Lower lobe of right lung (tissue), 2 donors: ENCODE measurements around the gene OR2A2. TPM values are rescaled to one million over a fixed set of nuclear protein-coding genes. Genes with fewer than 3 reads are reported as not detected.

ENCODE experiments used
- ATAC-seq, 2 donors: fragments of 200-7000 bp; cut with Tn5 transposase; one replicate each; pipeline ENCODE4 v1.9.1; 2020 to 2022; ENCODE audit warnings: mild to moderate bottlenecking in 2 of 2, moderate library complexity in 2 of 2
- DNase-seq: peaks from one replicate; pipeline ENCODE4 v3.0.0-alpha.2; 2020
- H3K27ac ChIP-seq: fragments of 200-600 bp; one replicate; pipeline ENCODE4 v1.8.0; 2022
- H3K27me3 ChIP-seq: fragments of 200-600 bp; one replicate; pipeline ENCODE4 v1.8.0; 2022; ENCODE audit warnings: low read depth
- H3K36me3 ChIP-seq: fragments of 200-600 bp; one replicate; pipeline ENCODE4 v1.8.0; 2022; ENCODE audit warnings: mild to moderate bottlenecking
- H3K4me1 ChIP-seq: fragments of 200-600 bp; one replicate; pipeline ENCODE4 v1.8.0; 2022
- H3K4me3 ChIP-seq: fragments of 200-600 bp; one replicate; pipeline ENCODE4 v1.8.0; 2022; ENCODE audit warnings: mild to moderate bottlenecking
- H3K9me3 ChIP-seq: fragments of 200-600 bp; one replicate; pipeline ENCODE4 v1.8.0; 2022
- intact Hi-C: fragments of 100-400 bp; cut with DNase I; formaldehyde crosslinking; loops from one replicate; pipeline ENCODE4 v1.11.0; 2022
- total RNA-seq: library from RNA; stranded (reverse); fragmentation: NEBNext Ultra II Directional; extraction: Animal tissue kit (Norgen Biotek cat#: 25700); gene quantifications from one replicate; pipeline ENCODE4 v1.2.1, GENCODE V29; 2021
- TF ChIP-seq, protein P1 (sequence below): fragments of 200-600 bp; IDR thresholded peaks from one replicate; pipeline ENCODE4 v1.8.0; 2022; ENCODE audit warnings: antibody characterized with exemption, mild to moderate bottlenecking
- donor health status: DM: no; HTN: yes; CAD: no; lungs with severe emphysema.

The OR2A2 gene
- total RNA-seq, 1 donor from 2014 or later, result not detected

DNA sequence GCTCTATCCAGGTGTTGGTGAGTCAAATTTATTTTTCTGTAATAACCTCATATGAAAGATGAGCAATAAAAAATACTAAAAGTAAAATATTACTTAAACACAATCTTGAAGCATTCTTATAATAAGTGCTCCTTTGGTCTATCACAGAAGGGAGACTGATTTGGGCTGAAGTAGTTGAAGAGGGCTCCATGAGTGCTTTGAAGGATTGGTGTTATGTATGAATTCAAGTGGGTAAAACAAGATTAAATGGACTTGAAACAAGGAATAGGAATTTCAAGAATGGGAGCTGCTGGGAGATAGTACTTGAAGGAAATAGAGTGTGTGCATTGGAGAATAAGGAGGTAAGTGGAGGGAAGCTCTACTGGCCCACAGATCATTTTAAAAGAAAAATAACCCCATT is 7.3 kb upstream of the OR2A2 start:
- DNase-seq, result no peak
- Histone ChIP-seq H3K27ac (no peak overlapping the region), H3K4me1 (no peaks in the 10 kb centered on the region), H3K36me3 (no peaks in the 10 kb centered on the region), H3K4me3 (no peak overlapping the region), H3K9me3 (no peaks in the 10 kb centered on the region), H3K27me3 (peaks cover 14% of the 10 kb centered on the region)
- peak; percentile 37 to 84 for ATAC-seq
- intact Hi-C loops, result no loop called here
- TF ChIP-seq, protein P1, sequence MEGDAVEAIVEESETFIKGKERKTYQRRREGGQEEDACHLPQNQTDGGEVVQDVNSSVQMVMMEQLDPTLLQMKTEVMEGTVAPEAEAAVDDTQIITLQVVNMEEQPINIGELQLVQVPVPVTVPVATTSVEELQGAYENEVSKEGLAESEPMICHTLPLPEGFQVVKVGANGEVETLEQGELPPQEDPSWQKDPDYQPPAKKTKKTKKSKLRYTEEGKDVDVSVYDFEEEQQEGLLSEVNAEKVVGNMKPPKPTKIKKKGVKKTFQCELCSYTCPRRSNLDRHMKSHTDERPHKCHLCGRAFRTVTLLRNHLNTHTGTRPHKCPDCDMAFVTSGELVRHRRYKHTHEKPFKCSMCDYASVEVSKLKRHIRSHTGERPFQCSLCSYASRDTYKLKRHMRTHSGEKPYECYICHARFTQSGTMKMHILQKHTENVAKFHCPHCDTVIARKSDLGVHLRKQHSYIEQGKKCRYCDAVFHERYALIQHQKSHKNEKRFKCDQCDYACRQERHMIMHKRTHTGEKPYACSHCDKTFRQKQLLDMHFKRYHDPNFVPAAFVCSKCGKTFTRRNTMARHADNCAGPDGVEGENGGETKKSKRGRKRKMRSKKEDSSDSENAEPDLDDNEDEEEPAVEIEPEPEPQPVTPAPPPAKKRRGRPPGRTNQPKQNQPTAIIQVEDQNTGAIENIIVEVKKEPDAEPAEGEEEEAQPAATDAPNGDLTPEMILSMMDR, result no peak

DNA sequence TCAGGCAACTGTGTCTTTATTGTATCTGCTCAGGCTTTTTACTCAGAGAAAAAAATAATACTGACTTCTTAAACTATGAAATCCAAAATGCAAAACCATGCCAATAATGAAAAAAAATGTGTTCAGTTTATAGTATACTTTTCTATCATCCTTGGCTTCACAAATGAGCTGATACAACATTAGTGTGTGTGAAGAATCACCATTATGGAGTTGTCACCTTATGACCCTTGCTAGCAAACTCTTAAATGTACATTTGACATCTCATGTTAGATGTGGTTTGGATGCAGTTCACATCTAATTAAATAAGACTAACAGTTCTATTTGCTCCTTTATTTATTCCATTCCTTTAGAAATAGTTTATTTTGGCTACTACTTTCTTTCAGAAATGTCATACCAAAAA is 4.2 kb upstream of the OR2A2 start:
- Histone ChIP-seq H3K27ac (no peak overlapping the region), H3K4me1 (no peaks in the 10 kb centered on the region), H3K36me3 (no peaks in the 10 kb centered on the region), H3K9me3 (no peaks in the 10 kb centered on the region), H3K4me3 (no peak overlapping the region), H3K27me3 (peaks cover 14% of the 10 kb centered on the region)
- intact Hi-C loops, result no loop called here
- no peak for ATAC-seq
- no peak for DNase-seq
- TF ChIP-seq, protein P1, result no peak

DNA sequence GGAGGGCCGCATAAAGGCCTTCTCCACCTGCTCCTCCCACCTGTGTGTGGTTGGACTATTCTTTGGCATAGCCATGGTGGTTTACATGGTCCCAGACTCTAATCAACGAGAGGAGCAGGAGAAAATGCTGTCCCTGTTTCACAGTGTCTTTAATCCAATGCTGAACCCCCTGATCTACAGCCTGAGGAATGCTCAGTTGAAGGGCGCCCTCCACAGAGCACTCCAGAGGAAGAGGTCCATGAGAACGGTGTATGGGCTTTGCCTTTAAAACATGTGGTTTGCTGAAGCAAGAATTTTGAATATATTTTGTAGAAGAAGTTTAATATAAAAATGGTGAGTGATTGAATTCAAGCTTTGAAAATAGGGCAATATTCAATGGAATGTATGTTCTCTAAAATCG is 889 bp downstream of the OR2A2 start:
- H3K9me3 ChIP-seq, result no peaks in the 10 kb centered on the region
- DNase-seq (no peak), ATAC-seq (no peak)
- no peak overlapping the region for H3K27ac ChIP-seq
- no peak overlapping the region for H3K4me3 ChIP-seq
- no peaks in the 10 kb centered on the region for H3K36me3 ChIP-seq
- no peaks in the 10 kb centered on the region for H3K4me1 ChIP-seq
- peaks cover 10% of the 10 kb centered on the region for H3K27me3 ChIP-seq
- intact Hi-C loops, result no loop called here
- TF ChIP-seq, protein P1, result no peak

DNA sequence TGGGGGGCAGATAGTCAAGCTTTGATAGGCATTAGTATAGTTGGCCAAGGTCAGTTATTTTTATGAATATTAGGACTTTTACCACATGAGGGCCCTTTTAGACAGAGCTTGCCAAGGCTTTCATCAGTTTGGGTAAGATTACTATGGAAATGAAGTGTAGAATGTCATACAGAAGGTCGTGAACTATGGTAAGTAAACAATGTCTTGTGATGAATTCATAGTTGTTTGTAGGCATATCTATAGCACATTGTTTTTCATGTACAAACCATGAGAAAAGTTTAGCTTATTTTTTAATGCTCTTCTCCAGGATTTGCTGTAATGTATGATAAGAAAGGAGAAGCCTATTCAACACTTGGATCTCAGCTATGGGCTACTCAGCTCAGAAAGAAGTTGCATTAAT is 4.3 kb downstream of the OR2A2 start:
- Histone ChIP-seq H3K27ac (no peak overlapping the region), H3K9me3 (no peaks in the 10 kb centered on the region), H3K27me3 (peaks cover 5% of the 10 kb centered on the region), H3K4me3 (no peak overlapping the region), H3K36me3 (no peaks in the 10 kb centered on the region), H3K4me1 (no peaks in the 10 kb centered on the region)
- TF ChIP-seq, protein P1, result no peak
- ATAC-seq (no peak), DNase-seq (no peak)
- intact Hi-C loops, result no loop called here

DNA sequence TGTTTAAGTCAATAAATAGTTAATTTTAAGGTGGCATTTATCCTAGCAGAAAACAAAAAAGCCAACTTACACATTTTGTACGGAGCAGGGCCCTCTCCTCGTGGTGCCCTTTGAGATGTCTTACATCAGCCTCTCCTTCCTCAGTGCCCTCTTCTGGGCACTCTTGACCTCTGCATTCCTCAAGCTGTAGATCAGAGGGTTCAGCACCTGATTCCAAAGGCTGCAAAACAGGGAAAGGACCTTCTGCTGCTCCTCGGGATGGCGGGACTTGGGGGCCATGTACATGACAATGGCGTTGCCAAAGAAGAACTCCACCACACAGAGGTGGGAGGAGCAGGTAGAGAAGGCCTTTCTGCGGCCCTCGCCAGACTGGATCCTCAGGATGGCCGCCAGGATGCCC is 9.0 kb downstream of the OR2A2 start:
- H3K4me1 ChIP-seq, result no peaks in the 10 kb centered on the region
- no peak overlapping the region for H3K27ac ChIP-seq
- no peaks in the 10 kb centered on the region for H3K9me3 ChIP-seq
- DNase-seq (no peak), ATAC-seq (no peak)
- no peaks in the 10 kb centered on the region for H3K36me3 ChIP-seq
- H3K27me3 ChIP-seq, result peaks cover 5% of the 10 kb centered on the region
- intact Hi-C loops, result no loop called here
- no peak overlapping the region for H3K4me3 ChIP-seq
- TF ChIP-seq, protein P1, result no peak

DNA sequence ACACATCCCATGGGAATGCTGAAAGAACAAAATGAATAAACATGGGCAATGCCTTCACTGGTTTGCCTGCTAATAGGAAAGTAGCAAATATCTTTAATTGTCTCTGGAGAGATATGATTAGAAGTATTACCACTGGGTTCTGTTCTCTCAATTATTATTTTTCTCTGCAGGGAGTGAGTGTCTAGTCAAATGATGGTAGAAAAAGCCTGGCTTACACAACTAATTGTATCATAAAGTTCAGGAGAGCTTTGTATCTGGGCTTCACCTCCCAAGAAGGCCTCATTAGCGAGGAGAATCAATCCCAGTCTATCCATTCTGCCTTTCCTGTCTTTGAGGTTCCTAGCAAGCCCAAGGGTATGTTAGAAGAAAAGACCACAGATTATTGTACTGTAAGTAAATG is 13.5 kb downstream of the OR2A2 start, which contains the start of gene OR2A14:
Gene OR2A14, plus strand, starts transcription at position 301 of the 400 bp plus-strand sequence. CDS start 5,937 bp downstream, outside the sequence.
- Histone ChIP-seq H3K4me1 (no peaks in the 10 kb centered on the region), H3K4me3 (no peak within 1 kb of the TSS), H3K27me3 (no peaks in the 10 kb centered on the region), H3K27ac (no peak within 1 kb of the TSS), H3K36me3 (no peaks in the 10 kb centered on the region), H3K9me3 (no peaks in the 10 kb centered on the region)
- intact Hi-C loops, result no loop called here
- DNase-seq (no peak), ATAC-seq (no peak)
- TF ChIP-seq, protein P1, result no peak
